Epidermal melanocyte (primary cell): ENCODE data around the gene CCL2.

Experiments used
- DNase-seq: peaks from one replicate; pipeline ENCODE4 v3.0.0; 2011; ENCODE audit warnings: low spot score; ENCODE audit not compliant: insufficient read length

Gene CCL2

DNA sequence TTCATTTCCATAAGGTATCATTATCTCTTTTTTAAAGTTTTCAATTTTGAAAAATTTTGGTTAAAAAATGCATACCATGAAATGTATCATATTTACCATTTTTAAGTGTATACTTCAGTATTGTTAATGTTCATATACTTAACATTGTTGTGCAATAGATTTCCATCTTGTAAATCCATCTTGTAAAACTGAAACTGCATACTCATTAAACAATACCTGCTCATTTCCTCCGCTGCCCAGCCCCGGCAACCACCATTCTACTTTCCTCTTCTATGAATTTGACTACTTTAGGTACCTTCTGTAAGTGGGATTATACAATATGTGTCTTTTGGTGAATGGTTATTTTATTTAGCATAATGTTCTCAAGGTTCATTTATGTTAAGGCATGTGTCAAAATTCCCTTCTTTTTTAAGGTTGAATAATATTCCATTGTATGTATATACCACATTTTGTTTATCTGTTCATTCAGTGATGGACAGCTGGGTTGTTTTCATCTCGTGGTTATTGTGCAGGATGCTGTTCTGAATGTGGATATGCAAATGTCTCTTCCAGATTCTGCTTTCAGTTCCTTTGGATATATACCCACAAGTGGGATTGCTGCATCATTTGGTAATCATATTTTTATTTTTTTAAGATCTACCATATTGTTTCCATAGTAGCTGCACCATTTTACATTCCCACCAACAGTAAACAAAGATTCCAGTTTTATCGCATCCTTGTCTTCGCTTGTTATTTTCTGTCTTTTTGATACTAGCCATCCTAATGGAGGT lies 6.7 kb downstream of the CCL2 start:
- no peak for DNase-seq

DNA sequence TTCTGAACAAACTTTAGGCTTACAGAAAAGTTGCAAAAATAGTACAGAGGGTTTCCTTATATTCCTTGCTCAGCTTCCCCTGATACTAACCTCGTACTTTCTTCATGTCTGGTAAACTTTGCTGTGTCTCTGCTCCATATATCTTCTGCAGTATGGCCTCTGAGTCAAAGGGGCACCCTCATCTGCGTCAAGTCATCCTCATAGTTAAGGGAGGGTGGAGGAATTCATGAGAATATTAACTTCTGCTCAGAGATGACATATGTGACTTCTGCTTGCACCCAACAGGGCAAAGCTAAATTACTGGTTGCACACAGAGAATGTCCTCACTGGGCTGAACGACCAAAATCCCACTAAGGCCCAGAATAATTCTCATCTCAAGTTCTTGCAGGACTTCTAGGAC lies 10.6 kb downstream of the CCL2 start:
- DNase-seq, result no peak

DNA sequence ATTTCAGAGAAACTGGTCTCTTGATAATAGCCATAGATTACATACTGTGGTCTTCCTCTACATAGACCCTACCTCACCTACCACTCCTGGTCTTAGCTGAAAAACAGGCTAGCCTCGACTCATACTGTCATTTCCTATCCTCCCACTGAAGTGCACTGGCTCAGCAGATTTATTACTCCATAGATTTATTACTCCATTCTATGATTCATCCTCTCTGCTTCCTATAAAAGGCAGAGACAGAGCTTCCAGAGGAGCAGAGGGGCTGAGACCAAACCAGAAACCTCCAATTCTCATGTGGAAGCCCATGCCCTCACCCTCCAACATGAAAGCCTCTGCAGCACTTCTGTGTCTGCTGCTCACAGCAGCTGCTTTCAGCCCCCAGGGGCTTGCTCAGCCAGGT lies 14.9 kb downstream of the CCL2 start, which contains the start of gene CCL7:
Gene CCL7 (plus strand): TSS at position 253 of the 400 bp plus-strand sequence. CDS start 70 bp downstream, at position 323.
- DNase-seq, result no peak

DNA sequence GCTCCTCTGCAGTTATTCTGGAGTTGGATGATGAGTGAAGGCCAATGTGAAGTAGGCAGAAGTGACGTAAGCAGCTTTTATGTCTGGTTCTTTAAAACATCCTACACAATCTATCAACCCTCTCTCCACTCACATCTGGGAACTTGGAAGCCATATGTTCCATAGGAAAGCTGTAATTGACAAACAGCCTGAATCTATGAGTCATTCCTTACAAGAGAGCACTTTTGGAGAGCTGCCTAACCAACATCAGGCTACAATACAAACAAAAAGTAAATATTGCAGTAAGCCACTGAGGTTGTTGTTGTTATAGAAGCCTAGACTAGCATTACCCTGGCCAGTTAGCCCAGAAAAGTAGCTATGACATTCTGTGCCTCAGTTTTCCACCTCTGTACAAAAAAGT lies 20.8 kb downstream of the CCL2 start:
- DNase-seq, result peak; percentile 36

DNA sequence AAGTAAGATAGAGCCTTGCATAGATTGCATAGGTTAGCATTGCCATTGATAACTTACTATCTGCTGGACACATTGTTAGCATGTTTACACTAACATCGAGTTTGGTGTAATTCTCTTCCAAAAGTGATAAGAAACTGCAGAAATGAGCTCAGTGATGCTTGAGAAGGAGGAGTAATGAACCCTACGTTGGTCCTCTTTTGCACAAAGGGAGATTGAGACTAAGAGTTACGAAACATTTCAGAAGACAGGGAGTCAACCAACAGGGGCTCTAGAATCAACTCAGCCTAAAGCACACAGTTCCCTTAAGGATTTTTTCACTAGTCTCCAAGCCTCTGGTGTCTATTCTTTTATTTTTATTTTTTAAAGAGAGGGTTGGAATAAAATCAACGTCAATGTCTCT lies 21.7 kb downstream of the CCL2 start:
- DNase-seq, result no peak

DNA sequence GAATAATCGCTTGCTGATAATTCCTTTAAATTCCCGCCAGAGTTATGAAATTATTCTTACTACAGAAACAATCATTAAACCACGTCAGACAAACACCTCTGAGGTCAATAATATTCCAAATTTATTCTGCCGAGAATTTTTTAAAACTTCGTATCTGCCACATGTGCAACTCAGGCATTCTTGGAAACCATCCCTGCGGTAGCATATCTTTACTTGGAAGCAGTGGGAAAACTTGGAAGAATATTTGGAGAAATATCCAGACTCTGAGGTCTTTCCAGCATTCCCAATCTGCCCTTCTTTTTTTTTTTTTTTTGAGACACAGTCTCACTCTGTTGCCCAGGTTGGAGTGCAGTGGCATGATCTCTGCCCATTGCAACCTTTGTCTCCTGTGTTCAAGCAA lies 28.5 kb downstream of the CCL2 start:
- no peak for DNase-seq

DNA sequence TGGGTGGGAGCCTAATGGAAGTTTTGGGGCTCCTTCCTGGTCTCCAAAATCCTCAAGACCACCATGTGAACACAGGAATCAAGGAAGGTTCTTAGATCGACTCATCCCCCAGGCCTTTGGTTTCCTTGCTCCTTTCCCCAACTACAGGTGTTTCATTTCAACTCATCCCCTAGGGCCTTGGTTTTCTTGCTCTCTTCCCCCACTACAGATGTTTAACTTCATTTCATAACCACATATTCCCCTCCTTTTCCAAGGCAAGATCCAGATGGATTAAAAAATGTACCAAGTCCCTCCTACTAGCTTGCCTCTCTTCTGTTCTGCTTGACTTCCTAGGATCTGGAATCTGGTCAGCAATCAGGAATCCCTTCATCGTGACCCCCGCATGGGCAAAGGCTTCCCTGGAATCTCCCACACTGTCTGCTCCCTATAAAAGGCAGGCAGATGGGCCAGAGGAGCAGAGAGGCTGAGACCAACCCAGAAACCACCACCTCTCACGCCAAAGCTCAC lies 30.3 kb downstream of the CCL2 start, which contains the start of gene CCL11:
Gene CCL11 (plus strand): TSS at position 457 of the 507 bp plus-strand sequence. CDS start 67 bp downstream, outside the sequence.
- no peak for DNase-seq

DNA sequence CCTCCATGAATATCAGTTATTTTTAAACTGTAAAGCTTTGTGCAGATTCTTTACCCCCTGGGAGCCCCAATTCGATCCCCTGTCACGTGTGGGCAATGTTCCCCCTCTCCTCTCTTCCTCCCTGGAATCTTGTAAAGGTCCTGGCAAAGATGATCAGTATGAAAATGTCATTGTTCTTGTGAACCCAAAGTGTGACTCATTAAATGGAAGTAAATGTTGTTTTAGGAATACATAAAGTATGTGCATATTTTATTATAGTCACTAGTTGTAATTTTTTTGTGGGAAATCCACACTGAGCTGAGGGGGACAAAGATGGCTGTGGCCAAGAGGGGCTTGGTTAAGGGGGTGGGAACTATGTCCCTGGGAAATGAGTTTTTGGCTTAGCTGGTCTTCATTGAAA lies 32.8 kb downstream of the CCL2 start:
- no peak for DNase-seq

DNA sequence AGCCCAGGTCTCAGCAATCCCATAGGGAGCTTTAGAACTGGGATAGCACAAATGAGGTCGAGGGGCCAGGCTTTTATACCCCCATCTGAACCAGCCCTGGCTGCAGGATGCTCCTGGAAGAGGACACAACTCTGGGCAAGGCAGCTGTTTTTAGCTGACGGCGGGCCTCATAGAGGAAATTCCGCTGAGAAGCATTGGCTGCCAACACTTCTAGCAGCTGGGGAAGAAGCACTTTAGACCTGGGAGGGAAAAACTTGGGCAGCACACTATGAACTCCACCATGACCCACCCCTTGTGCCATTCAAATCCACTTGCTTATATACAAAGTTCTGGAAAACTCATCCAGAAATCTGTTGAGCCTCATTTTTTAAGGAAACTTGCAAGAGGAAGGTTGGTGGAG lies 35.5 kb downstream of the CCL2 start:
- no peak for DNase-seq

DNA sequence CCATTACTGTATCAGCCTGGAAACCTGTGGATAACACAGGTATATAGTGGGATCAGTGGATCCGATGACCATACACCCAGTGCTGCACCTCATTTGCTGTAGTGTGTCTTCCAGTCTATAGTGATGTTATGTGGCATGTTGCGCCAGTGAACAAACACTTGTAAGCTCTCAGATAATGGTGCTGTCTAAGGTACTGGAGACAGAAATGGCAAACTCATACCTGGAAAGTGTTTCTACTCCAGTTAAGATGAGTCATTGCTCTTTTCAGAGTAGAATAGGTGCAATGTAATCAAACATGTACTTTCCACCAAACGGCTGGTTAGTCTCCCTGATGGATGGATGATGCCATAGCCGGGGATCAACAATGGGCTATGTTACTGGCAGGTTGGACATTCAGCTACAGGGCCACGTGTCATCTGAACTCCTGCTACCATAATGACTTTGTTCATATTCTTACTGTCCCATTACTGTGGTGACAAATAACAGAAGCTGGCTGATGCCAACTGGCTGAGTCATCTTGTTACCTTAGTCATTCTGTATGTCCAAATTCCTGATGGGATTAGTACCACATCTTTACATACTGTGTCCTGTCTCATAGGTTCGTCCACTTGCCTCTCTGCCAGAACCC lies 36.8 kb downstream of the CCL2 start:
- no peak for DNase-seq

DNA sequence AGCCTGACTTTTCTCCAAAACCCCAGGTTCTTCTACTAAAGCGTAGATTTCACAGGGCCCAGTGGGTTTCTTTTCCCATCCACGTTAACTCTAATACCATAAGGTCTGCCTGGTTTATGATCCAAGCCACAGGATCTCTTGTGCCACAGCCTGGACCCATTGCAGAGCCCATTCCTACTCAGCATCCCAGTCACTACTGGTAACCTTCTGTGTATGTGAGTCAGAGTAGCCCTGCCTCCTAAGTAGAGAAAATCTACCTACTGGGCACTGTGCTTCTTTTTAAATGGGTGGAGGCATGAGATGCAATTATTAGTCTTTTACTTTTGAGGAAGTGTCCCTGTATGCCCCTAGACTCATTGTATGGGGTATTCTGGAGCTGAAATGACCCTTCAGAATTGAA lies 43.9 kb downstream of the CCL2 start:
- no peak for DNase-seq

DNA sequence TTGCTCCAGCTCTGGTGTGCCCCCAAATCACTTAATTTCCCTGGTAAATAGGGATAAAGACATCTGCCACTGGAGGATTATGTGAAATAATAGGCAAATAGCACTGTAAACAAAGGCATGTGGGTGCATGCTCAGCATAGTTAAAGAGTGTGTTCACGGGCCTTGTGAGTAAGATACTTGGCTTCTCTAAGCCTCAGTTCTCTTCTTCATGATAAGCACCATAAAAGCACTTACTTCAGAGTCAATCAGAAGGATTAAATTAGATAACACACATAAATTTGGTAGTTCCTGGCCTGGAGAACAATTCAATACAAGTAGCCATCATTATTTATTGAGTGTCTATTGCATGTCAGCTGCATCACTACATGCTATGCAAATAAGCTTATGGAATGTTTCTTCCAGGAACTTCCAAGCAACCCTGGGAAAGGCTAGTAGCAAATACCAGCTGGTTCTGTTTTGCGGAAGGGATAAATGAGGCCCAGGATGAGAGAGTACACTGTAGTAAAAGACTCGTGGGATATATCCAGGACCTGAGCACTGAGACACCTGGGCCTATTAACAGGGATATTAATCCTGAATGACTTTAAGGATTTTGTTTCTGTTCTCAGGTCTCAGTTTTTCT lies 45.0 kb downstream of the CCL2 start:
- no peak for DNase-seq

DNA sequence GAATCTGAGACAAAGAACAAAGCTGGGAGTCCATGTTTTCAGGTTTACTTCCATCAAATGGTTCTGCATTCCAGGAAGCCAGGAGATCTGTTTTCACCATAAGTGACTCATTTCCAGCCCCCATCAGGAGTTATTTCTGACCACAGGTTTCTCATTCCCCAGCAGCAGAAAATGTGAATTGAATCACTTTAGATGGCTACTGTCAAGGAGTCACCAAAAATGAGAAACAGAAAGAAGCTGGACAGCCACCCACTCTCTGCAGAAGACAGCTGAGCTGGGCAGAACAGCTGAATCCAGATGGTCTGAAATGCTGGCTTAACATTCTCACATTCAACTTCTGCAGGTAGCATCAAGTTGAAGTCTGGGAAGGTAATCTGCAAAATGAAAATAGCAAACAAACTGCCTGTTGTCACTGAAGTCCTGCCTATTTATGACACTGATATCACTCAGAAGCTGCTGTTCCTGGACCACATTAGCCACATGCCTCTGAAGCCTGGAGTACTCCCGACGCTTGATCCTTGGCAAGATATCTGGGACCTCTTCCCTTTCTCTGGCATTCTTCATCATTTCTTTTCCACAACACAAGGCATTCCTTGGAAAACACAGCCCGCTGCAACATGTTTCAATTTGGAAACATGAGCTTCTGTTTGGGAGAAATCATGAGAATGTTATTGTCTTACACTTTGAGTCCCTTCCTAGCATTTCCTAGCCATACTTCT lies 45.7 kb downstream of the CCL2 start:
- no peak for DNase-seq

DNA sequence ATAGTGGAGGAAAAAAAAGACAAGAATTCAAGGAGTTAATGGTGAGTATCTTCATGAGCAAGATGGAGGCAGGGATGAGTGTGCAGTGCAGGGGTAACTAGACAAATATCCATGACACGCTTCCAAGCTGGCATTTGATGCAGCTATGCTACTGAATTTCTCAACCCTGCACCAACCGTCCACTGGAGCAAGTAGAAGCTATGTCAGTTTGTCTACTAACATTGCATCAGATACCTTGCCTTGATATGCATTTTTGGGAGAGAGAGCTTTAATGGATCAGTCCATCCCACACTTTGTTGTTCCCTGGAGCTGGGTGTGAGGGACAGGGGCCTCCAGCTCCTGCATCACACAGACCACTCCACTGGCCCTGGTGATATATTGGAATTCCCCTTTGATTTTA lies 46.9 kb downstream of the CCL2 start:
- no peak for DNase-seq

DNA sequence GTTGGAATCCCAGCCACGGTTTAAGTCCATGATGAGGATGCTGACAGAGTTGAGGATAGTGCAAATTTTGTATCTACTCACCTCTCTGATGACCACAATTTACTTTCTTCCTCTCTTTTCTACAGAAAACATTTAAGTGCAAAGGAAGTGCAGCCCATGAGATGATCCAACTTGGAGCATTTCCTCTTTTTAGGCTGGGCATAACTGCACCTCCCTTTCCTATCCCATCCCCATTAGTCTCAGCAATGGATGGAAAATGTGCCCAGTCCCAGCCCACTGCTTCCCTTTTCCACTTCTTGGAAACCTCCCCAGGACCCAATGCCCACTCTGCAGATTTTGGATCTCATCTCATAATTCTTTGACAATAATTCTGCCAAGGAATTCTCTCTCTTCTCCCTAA lies 47.6 kb downstream of the CCL2 start:
- no peak for DNase-seq

DNA sequence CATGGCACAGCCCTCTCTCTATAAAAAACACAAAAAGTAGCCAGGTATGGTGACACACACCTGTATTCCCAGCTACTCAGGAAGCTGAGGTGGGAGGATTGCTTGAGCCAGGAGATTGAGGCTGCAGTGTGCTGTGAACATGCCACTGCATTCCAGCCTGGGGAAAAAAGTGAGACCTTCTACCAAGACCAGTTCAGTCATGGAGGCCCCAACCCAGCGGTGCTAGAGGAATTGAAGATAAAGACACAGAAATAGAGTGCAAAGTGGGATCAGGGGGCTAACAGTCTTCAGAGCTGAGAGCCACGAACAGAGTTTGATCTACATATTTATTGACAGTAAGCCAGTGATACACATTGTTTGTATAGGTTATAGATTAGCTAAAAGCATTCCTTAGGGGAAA lies 48.5 kb downstream of the CCL2 start:
- DNase-seq, result no peak

DNA sequence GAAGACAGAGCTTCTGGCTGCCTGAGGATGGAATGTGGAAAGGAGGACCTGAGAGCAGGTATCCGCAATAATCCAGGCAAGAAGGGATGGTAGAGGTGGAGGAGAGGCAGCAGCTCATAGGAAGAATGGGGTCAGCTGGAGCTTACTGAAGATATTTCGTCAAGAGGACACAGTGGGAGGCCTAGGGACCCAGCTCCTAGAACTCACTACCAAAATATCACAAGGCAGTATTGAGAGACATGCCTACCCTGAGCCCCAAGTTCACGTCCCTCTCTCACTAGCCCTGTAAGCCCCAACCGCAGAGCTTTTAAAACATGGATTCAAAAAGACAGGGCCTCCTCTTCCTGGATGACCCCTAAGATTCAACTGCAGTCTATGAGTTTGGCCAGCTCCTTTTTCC lies 50.0 kb downstream of the CCL2 start:
- DNase-seq, result no peak

DNA sequence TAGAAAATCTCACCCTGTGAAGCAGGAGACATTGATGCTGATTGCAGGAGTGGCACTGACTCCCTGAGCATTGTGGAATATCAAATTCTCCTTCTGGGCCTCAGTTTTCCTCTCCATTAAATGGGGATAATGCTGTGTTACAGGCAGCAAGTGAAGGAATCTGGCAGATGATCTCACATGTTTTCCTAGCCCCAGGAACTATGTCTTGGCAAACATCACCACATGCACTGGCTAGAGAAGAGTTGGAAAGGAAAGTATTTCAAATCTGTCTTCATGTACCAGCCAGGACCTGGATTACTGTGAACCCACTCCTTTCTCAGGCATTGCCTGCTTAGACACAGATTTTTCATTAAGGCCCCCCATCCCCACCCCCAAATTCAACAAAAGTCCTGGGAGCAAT lies 50.5 kb downstream of the CCL2 start:
- DNase-seq, result no peak

DNA sequence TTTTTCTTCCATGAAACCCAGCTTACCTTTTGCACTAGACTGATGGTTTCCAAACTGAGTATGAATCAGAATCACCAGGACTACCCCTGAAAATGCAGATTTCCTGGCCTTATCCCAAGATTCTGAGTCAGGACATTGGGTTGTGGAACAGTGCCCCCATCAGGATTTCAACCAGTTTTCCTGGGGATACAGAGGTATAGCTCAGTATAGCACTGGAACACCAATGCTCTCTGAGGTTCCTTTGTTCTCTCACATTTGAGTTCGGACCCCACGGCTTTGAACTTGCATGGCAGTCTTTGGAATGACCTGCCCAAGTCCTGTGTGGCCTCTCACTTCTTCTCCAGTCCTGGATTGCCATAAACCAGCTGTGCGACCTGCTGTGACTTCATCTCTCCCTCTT lies 51.4 kb downstream of the CCL2 start:
- DNase-seq, result no peak
